ENCODE data around the gene TRMT1. TPM values are rescaled to one million over a fixed set of nuclear protein-coding genes. Genes with fewer than 3 reads are reported as not detected.
A peak's percentile ranks its signal among the peaks of the same experiment; 100 is the strongest.

TRMT1 gene
- total RNA-seq, 6 experiments from 2014 or later = 36.3 to 49.9 (median 39.6) TPM

- Mint-ChIP-seq H3K4me1 (ENCODE audit: low read depth) (peaks cover 40% of the 10 kb centered on the region), H3K36me3 (ENCODE audit: low read depth) (peaks cover 39% of the 10 kb centered on the region), H3K27me3 (ENCODE audit: insufficient read depth) (peaks cover 56% of the 10 kb centered on the region), H3K27ac (peak overlapping the region; percentile 99), H3K9me3 (peaks cover 15% of the 10 kb centered on the region), H3K4me3 (peak overlapping the region; percentile 99)
- TF ChIP-seq CTCF (IDR thresholded peaks at IDR 0.05) = no peak
- DNase-seq = peak; percentile 86
Observed at GRCh38 chr19:13154241-13154778, 37.8 kb upstream of the TRMT1 start.

- H3K4me1 Mint-ChIP-seq (ENCODE audit: low read depth) = peaks cover 46% of the 10 kb centered on the region
- TF ChIP-seq CTCF (IDR thresholded peaks at IDR 0.05) = peak; percentile 59
- H3K9me3 Mint-ChIP-seq = peaks cover 15% of the 10 kb centered on the region
- H3K4me3 Mint-ChIP-seq = peak overlapping the region; percentile 99
- peaks cover 39% of the 10 kb centered on the region for H3K36me3 Mint-ChIP-seq (ENCODE audit: low read depth)
- peaks cover 56% of the 10 kb centered on the region for H3K27me3 Mint-ChIP-seq (ENCODE audit: insufficient read depth)
- DNase-seq = no peak
- peak overlapping the region; percentile 99 for H3K27ac Mint-ChIP-seq
Observed at GRCh38 chr19:13153569-13154240, 37.2 kb upstream of the TRMT1 start.

- Mint-ChIP-seq H3K9me3 (peaks cover 15% of the 10 kb centered on the region), H3K36me3 (ENCODE audit: low read depth) (peaks cover 39% of the 10 kb centered on the region), H3K27me3 (ENCODE audit: insufficient read depth) (peaks cover 56% of the 10 kb centered on the region), H3K4me3 (peak overlapping the region; percentile 99), H3K4me1 (ENCODE audit: low read depth) (peaks cover 50% of the 10 kb centered on the region), H3K27ac (peak overlapping the region; percentile 99)
- DNase-seq = peak; percentile 97
- TF ChIP-seq CTCF (IDR thresholded peaks at IDR 0.05) = peak; percentile 70
Observed at GRCh38 chr19:13152974-13153568, 36.5 kb upstream of the TRMT1 start.

- peaks cover 48% of the 10 kb centered on the region for H3K4me1 Mint-ChIP-seq (ENCODE audit: low read depth)
- peak overlapping the region; percentile 99 for H3K27ac Mint-ChIP-seq
- peaks cover 39% of the 10 kb centered on the region for H3K36me3 Mint-ChIP-seq (ENCODE audit: low read depth)
- H3K27me3 Mint-ChIP-seq (ENCODE audit: insufficient read depth) = peaks cover 52% of the 10 kb centered on the region
- peak overlapping the region; percentile 99 for H3K4me3 Mint-ChIP-seq
- no peak for TF ChIP-seq CTCF (IDR thresholded peaks at IDR 0.05)
- H3K9me3 Mint-ChIP-seq = peaks cover 15% of the 10 kb centered on the region
- no peak for DNase-seq
Observed at GRCh38 chr19:13152356-13152973, 35.9 kb upstream of the TRMT1 start.

GRCh38 chr19:13151605-13152355 is 35.2 kb upstream of the TRMT1 start:
- Mint-ChIP-seq H3K36me3 (ENCODE audit: low read depth) (peaks cover 43% of the 10 kb centered on the region), H3K27ac (peak overlapping the region; percentile 99), H3K4me3 (peak overlapping the region; percentile 99), H3K4me1 (ENCODE audit: low read depth) (peaks cover 46% of the 10 kb centered on the region), H3K27me3 (ENCODE audit: insufficient read depth) (peaks cover 51% of the 10 kb centered on the region), H3K9me3 (peaks cover 18% of the 10 kb centered on the region)
- peak; percentile 95 for DNase-seq
- peak; percentile 45 for TF ChIP-seq CTCF (IDR thresholded peaks at IDR 0.05)

Measured in HFFc6 (cell line).